Fibroblast of lung (primary cell): Measurements from ENCODE around the gene SMARCD1.
"Not testable (repeated sequence)": the region's sequence is repeated elsewhere in the genome, so short reads cannot be mapped to it uniquely, and the experiment has no call there.

Source experiments
- CTCF ChIP-seq, 2 donors: IDR thresholded peaks in 1 of 2; conservative IDR thresholded peaks in 1 of 2; 1 replicate in 1 of 2; 2 replicates in 1 of 2; pipeline ENCODE4 v1.5.1; 2011 to 2012; ENCODE audit warnings: low read length in 2 of 2, control low read depth in 1 of 2, inconsistent platforms in 1 of 2, low read depth in 1 of 2, mild to moderate bottlenecking in 1 of 2
- EZH2 ChIP-seq: IDR thresholded peaks from 2 replicates; pipeline ENCODE4 v1.5.1; 2012; ENCODE audit warnings: low read length, control low read depth, mild to moderate bottlenecking; ENCODE audit errors: missing control alignments

- not testable (repeated sequence) for TF ChIP-seq EZH2; CTCF (conservative IDR thresholded peaks at IDR 0.05 in 1 of 2, IDR thresholded peaks at IDR 0.05 in 1 of 2; ENCODE audit: low read depth in 1 of 2, low read length in 2 of 2)
These were observed 750 bp upstream of the SMARCD1 start for GRCh38 chr12:50084409-50084774.
